Adrenal gland (tissue), 12 donors: ENCODE results near the gene WFDC8. TPM values are rescaled to one million over a fixed set of nuclear protein-coding genes. Genes with fewer than 3 reads are reported as not detected.
"Not testable (repeated sequence)": the region's sequence is repeated elsewhere in the genome, so short reads cannot be mapped to it uniquely, and the experiment has no call there.

Experiments
- DNase-seq, 7 donors: peaks; one replicate each; pipeline ENCODE4 v3.0.0-alpha.2; 2019 to 2020
- H3K27ac ChIP-seq, 5 donors: fragments of 200-600 bp; sonication (generic) in 4 of 5; 1 replicate in 3 of 5; 2 replicates in 2 of 5; pipeline versions ENCODE4 v1.5.1 to v1.8.0; 2016 to 2020; ENCODE audit warnings: mild to moderate bottlenecking in 1 of 5
- H3K27me3 ChIP-seq: fragments of 200-600 bp; 2 replicates; pipeline ENCODE4 v1.8.0; 2021
- H3K36me3 ChIP-seq, 2 donors: fragments of 200-600 bp; replicated peaks in 1 of 2; 1 replicate in 1 of 2; 2 replicates in 1 of 2; pipeline versions ENCODE4 v1.5.1 to v1.8.0; 2018 to 2022
- H3K4me1 ChIP-seq, 2 donors: fragments of 200-600 bp; replicated peaks in 1 of 2; 1 replicate in 1 of 2; 2 replicates in 1 of 2; pipeline versions ENCODE4 v1.5.1 to v1.8.0; 2018 to 2021
- H3K4me3 ChIP-seq, 4 donors: fragments of 200-600 bp; sonication (generic) in 3 of 4; one replicate each; pipeline ENCODE4 v1.5.1; 2016 to 2018
- H3K9me3 ChIP-seq, 3 donors: fragments of 200-600 bp; sonication (generic) in 1 of 3; replicated peaks in 1 of 3; 1 replicate in 2 of 3; 2 replicates in 1 of 3; pipeline versions ENCODE4 v1.5.1 to v1.8.0; 2016 to 2021
- POLR2A ChIP-seq, 2 donors: fragments of 450-650 bp; IDR thresholded peaks; one replicate each; pipeline ENCODE4 v1.6.1; 2017; ENCODE audit warnings: antibody characterized with exemption in 2 of 2, mild to moderate bottlenecking in 2 of 2, moderate library complexity in 1 of 2
- WGBS, 4 donors: extraction: QIAGEN DNeasy Blood & Tissue Kit in 2 of 4; methylation state at CpG; one replicate each; pipeline versions ENCODE4 v1.1.5 to v1.1.7; 2013 to 2017; 5-methylcytosine and 5-hydroxymethylcytosine counted together
- intact Hi-C, 2 donors: fragments of 100-400 bp; cut with DNase I; formaldehyde crosslinking; loops; one replicate each; pipeline versions ENCODE4 v1.14.1 to v1.15.0; 2022 to 2023
- polyA plus RNA-seq, 3 donors: library from polyadenylated mRNA; stranded (reverse); fragments of 200-250 nt in 2 of 3; fragments of 350-450 nt in 1 of 3; fragmentation: Illumina TruSeq in 1 of 3; extraction: RNeasy Lipid Tissue Mini Kit (QIAGEN cat#74804) in 1 of 3; gene quantifications; one replicate each; pipeline ENCODE4 v1.2.3, GENCODE V29; 2013 to 2014
- total RNA-seq, 9 donors: library from RNA; depleted of rRNA in 4 of 9; stranded (reverse); fragments of >200 nt in 4 of 9; fragments of 120-200 nt in 1 of 9; fragmentation: NEBNext Ultra II Directional in 1 of 9; extraction: Animal tissue kit (Norgen Biotek cat#: 25700) in 1 of 9; gene quantifications; one replicate each; pipeline versions ENCODE4 v1.1.0 to v1.2.4, GENCODE V29; 2013 to 2023
- TF ChIP-seq, protein P1 (sequence below), 6 experiments: fragments of 450-650 bp in 4 of 6; fragments of 200-600 bp in 2 of 6; sonication (generic) in 1 of 6; IDR thresholded peaks; 1 replicate in 5 of 6; 2 replicates in 1 of 6; pipeline versions ENCODE4 v1.5.1 to v1.8.0; 2016 to 2021; ENCODE audit warnings: antibody characterized with exemption in 6 of 6, mild to moderate bottlenecking in 2 of 6, moderate library complexity in 1 of 6
- donor health status: healthy with polysubstance abuse.
- donor health status: Bipolar disorder and iron deficiency.
- donor health status: DM: yes; HTN: yes; CAD: no.
- donor health status: DM: no; HTN: no; CAD: no.
- donor health status: DM: no; HTN: no; CAD: no.
- donor health status: DM: yes; HTN: yes; CAD: no.

Gene WFDC8
- total and polyA plus RNA-seq, 12 donors, result not detected

DNA sequence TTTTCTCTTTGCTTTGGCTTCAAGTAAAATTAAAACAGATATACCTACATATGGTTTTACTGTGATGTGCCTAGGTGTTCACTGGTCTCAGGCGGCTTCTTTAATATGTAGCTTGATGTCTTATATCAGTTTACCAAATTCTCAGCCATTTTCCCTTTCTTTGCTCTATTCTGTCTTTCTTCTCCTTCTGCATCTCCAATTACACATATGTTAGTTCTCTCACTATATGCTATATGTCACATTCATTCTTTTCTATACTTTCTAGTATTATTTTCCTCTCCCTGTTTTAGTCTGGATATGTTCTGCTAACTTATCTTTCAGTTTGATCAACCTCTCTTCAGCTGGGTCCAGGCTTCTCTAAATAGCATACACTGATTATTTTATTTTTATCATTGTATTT is 14.4 kb upstream of the WFDC8 start:
- peaks cover 18% of the 10 kb centered on the region for H3K27me3 ChIP-seq
- H3K9me3 ChIP-seq, result no peaks in the 10 kb centered on the region
- intact Hi-C loops, result no loop called here
- H3K4me3 ChIP-seq, result no peak overlapping the region
- H3K27ac ChIP-seq, result no peak overlapping the region
- WGBS, 4 donors, result 29 to 84% (median 40%) methylated on average over 1 of the region's 1 CpG
- no peaks in the 10 kb centered on the region for H3K36me3 ChIP-seq
- DNase-seq, result no peak
- TF ChIP-seq POLR2A (IDR thresholded peaks at IDR 0.05), result no peak
- TF ChIP-seq, protein P1, sequence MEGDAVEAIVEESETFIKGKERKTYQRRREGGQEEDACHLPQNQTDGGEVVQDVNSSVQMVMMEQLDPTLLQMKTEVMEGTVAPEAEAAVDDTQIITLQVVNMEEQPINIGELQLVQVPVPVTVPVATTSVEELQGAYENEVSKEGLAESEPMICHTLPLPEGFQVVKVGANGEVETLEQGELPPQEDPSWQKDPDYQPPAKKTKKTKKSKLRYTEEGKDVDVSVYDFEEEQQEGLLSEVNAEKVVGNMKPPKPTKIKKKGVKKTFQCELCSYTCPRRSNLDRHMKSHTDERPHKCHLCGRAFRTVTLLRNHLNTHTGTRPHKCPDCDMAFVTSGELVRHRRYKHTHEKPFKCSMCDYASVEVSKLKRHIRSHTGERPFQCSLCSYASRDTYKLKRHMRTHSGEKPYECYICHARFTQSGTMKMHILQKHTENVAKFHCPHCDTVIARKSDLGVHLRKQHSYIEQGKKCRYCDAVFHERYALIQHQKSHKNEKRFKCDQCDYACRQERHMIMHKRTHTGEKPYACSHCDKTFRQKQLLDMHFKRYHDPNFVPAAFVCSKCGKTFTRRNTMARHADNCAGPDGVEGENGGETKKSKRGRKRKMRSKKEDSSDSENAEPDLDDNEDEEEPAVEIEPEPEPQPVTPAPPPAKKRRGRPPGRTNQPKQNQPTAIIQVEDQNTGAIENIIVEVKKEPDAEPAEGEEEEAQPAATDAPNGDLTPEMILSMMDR (IDR thresholded peaks at IDR 0.05), result no peak
- H3K4me1 ChIP-seq, result no peaks in the 10 kb centered on the region

DNA sequence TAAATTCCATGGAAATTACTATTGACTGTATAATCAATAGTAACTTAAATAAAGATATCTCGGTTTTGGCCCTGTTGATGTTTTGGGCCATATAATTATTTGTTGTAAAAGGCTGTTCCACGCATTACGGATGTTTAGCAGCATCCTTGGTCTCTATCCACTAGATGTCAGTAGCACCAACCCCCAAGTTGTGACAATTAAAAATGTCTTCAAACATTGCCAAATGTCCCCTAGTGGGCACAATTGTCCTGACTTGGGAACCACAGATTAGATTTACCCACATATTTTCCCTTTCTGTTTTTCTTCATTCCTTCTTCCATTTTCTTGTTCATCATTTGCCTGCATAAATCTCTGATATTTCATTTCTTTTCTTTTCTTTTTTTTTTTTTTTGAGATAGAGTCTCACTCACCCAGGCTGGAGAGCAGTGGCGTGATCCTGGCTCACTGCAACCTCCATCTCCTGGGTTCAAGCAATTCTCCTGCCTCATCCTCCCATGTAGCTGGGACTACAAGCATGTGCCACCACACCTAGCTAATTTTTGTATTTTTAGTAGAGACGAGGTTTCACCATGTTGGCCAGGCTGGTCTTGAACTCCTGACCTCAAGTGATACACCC is 13.6 kb upstream of the WFDC8 start:
- Histone ChIP-seq H3K4me3 (no peak overlapping the region), H3K27me3 (peaks cover 15% of the 10 kb centered on the region), H3K36me3 (no peaks in the 10 kb centered on the region), H3K27ac (no peak overlapping the region), H3K9me3 (no peaks in the 10 kb centered on the region), H3K4me1 (no peaks in the 10 kb centered on the region)
- TF ChIP-seq, protein P1 (IDR thresholded peaks at IDR 0.05), result peak; percentile 36 to 68 (median 48)
- no peak for TF ChIP-seq POLR2A (IDR thresholded peaks at IDR 0.05)
- peak in 1 of 7 donors; percentile 6 for DNase-seq
- intact Hi-C loops, result no loop called here
- 51 to 60% (median 55%) methylated on average over 5 of the region's 5 CpGs for WGBS, 4 donors

DNA sequence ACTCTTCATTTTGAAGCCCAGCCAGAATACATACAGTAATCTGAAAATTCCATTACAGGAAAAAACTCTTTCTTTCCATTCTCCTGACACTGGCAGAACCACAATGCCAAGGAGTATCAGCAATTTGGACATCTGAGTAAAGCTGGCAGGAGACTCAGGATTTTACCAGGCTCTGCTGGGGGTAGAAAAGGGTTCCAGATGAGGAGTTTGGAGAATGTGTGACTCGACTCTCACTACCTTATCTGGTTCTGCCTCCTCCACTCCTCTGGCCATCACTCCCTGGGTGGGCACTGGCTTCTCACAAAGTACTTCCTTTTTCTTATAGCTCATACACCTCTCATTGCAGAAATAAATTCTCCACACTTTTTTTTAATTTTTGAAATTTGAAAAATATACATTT is 10.6 kb upstream of the WFDC8 start:
- Histone ChIP-seq H3K4me3 (no peak overlapping the region), H3K36me3 (no peaks in the 10 kb centered on the region), H3K9me3 (no peaks in the 10 kb centered on the region), H3K4me1 (no peaks in the 10 kb centered on the region), H3K27me3 (peaks cover 10% of the 10 kb centered on the region), H3K27ac (no peak overlapping the region)
- TF ChIP-seq, protein P1 (IDR thresholded peaks at IDR 0.05), result no peak
- no peak for TF ChIP-seq POLR2A (IDR thresholded peaks at IDR 0.05)
- WGBS, 4 donors, result 33 to 60% (median 39%) methylated on average over 1 of the region's 1 CpG
- intact Hi-C loops, result no loop called here
- no peak for DNase-seq

DNA sequence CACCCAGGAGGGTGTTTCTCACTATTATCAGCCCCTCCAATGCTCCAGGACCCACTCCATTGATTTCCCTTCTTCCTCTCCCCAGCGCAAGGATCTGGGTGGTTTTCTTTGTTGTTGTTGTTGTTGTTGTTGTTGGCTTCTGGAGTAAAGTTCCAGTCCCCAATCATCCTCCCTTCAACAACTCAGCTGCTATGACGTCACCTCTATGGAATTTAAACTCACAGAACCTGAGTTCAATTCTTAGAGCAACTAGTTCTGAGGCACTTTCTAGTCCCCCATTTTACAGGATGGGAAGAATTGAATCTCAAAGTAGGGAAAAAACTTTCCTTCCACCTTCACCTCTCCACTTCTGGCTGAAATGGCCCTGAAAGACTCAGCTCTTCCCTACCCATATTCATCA is 9.7 kb upstream of the WFDC8 start:
- 57 to 78% (median 63%) methylated on average over 2 of the region's 2 CpGs for WGBS, 4 donors

DNA sequence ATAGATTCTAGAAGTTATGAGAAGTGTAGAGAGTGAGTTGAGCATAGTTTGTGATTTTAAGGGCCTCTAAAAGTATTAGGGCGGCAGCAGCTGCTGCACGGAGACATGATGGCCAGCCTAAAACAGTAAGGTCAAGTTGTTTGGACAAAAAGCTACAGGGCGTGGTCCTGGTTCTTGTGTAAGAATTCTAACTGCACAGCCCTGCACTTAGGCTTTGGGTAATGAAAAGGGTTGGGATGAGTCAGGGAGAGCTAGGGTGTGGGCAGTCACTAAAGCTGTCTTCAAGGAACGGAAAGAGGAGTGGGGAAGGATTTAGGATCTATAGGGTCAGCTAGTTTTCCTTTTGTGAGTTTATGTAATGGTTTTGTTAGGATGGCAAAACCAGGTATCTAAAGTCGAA is 6.9 kb upstream of the WFDC8 start:
- H3K36me3 ChIP-seq, intact Hi-C loops, H3K27ac ChIP-seq, H3K4me3 ChIP-seq, H3K27me3 ChIP-seq, DNase-seq, H3K9me3 ChIP-seq, H3K4me1 ChIP-seq: not testable (repeated sequence)
- 72 to 82% (median 79%) methylated on average over 5 of the region's 5 CpGs for WGBS, 4 donors

More for the DNA sequence above, 9.7 kb upstream of the WFDC8 start:
- no peak overlapping the region for H3K27ac ChIP-seq
- no peak for TF ChIP-seq POLR2A (IDR thresholded peaks at IDR 0.05)
- TF ChIP-seq, protein P1 (IDR thresholded peaks at IDR 0.05), result no peak
- H3K4me3 ChIP-seq, result no peak overlapping the region
- intact Hi-C loops, result no loop called here
- H3K4me1 ChIP-seq, result no peaks in the 10 kb centered on the region
- no peak for DNase-seq
- no peaks in the 10 kb centered on the region for H3K9me3 ChIP-seq
- no peaks in the 10 kb centered on the region for H3K36me3 ChIP-seq
- H3K27me3 ChIP-seq, result peaks cover 10% of the 10 kb centered on the region

DNA sequence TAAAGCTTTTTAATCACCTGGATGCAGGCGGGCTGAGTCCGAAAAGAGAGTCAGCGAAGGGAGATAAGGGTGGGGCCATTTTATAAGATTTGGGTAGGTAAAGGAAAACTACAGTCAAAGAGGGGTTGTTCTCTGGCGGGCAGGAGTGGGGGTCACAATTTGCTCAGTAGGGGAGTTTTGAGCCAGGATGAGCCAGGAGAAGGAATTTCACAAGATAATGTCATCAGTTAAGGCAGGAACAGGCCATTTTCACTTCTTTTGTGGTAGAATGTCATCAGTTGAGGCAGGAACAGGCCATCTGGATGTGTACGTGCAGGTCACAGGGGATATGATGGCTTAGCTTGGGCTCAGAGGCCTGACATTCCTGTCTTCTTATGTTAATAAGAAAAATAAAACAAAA is 5.2 kb upstream of the WFDC8 start:
- H3K36me3 ChIP-seq, H3K27me3 ChIP-seq, H3K9me3 ChIP-seq, H3K27ac ChIP-seq, intact Hi-C loops, DNase-seq, H3K4me3 ChIP-seq, H3K4me1 ChIP-seq: not testable (repeated sequence)
- WGBS, 4 donors, result 79 to 86% (median 84%) methylated on average over 5 of the region's 5 CpGs
